ENCODE data around the gene THADA. TPM values are rescaled to one million over a fixed set of nuclear protein-coding genes. Genes with fewer than 3 reads are reported as not detected.
A peak's percentile ranks its signal among the peaks of the same experiment; 100 is the strongest.

THADA gene
- total RNA-seq, 6 donors from 2014 or later, result 23.6 to 57.5 (median 37.3) TPM

- Histone ChIP-seq H3K36me3 (no peaks in the 10 kb centered on the region), H3K27ac (no peak overlapping the region), H3K27me3 (no peaks in the 10 kb centered on the region), H3K4me3 (no peak overlapping the region), H3K4me1 (peaks cover 6 to 13% (median 10%) of the 10 kb centered on the region in 4 donors), H3K9me3 (no peaks in the 10 kb centered on the region)
- no peak for DNase-seq
- no peak for ATAC-seq (ENCODE audit: low FRiP score in 2 of 2)
- 93 to 97% methylated on average over 1 of the region's 1 CpG for WGBS, 2 donors
- TF ChIP-seq POLR2A (IDR thresholded peaks at IDR 0.05) (no peak), CTCF (IDR thresholded peaks at IDR 0.05) (no peak), POLR2AphosphoS5 (IDR thresholded peaks at IDR 0.05) (no peak), EP300 (IDR thresholded peaks at IDR 0.05) (no peak)
Measured at GRCh38 chr2:43262239-43262638, 333.6 kb downstream of the THADA start.

- ATAC-seq (ENCODE audit: low FRiP score in 2 of 2), result no peak
- H3K36me3 ChIP-seq, result peaks cover 0 to 9% (median 0%) of the 10 kb centered on the region in 4 donors
- TF ChIP-seq EP300 (IDR thresholded peaks at IDR 0.05), result no peak
- TF ChIP-seq CTCF (IDR thresholded peaks at IDR 0.05), result no peak
- TF ChIP-seq POLR2AphosphoS5 (IDR thresholded peaks at IDR 0.05), result no peak
- TF ChIP-seq POLR2A (IDR thresholded peaks at IDR 0.05), result no peak
Measured at GRCh38 chr2:43259512-43259911, 336.3 kb downstream of the THADA start.

GRCh38 chr2:43258547-43259156 is 337.2 kb downstream of the THADA start:
- H3K27ac ChIP-seq, result no peak overlapping the region
- no peak for ATAC-seq (ENCODE audit: low FRiP score in 2 of 2)

More at GRCh38 chr2:43259512-43259911, 336.3 kb downstream of the THADA start:
- Histone ChIP-seq H3K27me3 (no peaks in the 10 kb centered on the region), H3K9me3 (no peaks in the 10 kb centered on the region), H3K4me1 (peaks cover 0 to 6% (median 2%) of the 10 kb centered on the region in 4 donors), H3K27ac (no peak overlapping the region), H3K4me3 (no peak overlapping the region)
- DNase-seq, result no peak
- WGBS, 2 donors, result 88 to 100% methylated on average over 1 of the region's 1 CpG

GRCh38 chr2:43255296-43255910 is 340.4 kb downstream of the THADA start:
- Histone ChIP-seq H3K27me3 (no peaks in the 10 kb centered on the region), H3K4me3 (no peak overlapping the region), H3K9me3 (no peaks in the 10 kb centered on the region), H3K4me1 (peaks cover 0 to 6% (median 3%) of the 10 kb centered on the region in 4 donors), H3K36me3 (peaks cover 0 to 9% (median 0%) of the 10 kb centered on the region in 4 donors), H3K27ac (peak overlapping the region in 2 of 4 donors; percentile 17 to 21)
- no peak for ATAC-seq (ENCODE audit: low FRiP score in 2 of 2)
- TF ChIP-seq POLR2A (IDR thresholded peaks at IDR 0.05), result no peak
- no peak for TF ChIP-seq POLR2AphosphoS5 (IDR thresholded peaks at IDR 0.05)
- no peak for TF ChIP-seq EP300 (IDR thresholded peaks at IDR 0.05)
- no peak for TF ChIP-seq CTCF (IDR thresholded peaks at IDR 0.05)
- 73% methylated on average over 6 to 8 of the region's 8 CpGs for WGBS, 2 donors
- no peak for DNase-seq

More at GRCh38 chr2:43258547-43259156, 337.2 kb downstream of the THADA start:
- no peak for DNase-seq
- 71 to 72% methylated on average over 2 of the region's 2 CpGs for WGBS, 2 donors
- H3K4me1 ChIP-seq, result peaks cover 0 to 6% (median 1%) of the 10 kb centered on the region in 4 donors
- TF ChIP-seq POLR2A (IDR thresholded peaks at IDR 0.05), result no peak
- TF ChIP-seq CTCF (IDR thresholded peaks at IDR 0.05), result no peak
- no peak for TF ChIP-seq EP300 (IDR thresholded peaks at IDR 0.05)
- no peak for TF ChIP-seq POLR2AphosphoS5 (IDR thresholded peaks at IDR 0.05)
- H3K27me3 ChIP-seq, result no peaks in the 10 kb centered on the region
- no peak overlapping the region for H3K4me3 ChIP-seq
- H3K36me3 ChIP-seq, result peaks cover 0 to 9% (median 0%) of the 10 kb centered on the region in 4 donors
- H3K9me3 ChIP-seq, result no peaks in the 10 kb centered on the region

All from upper lobe of left lung (tissue), 6 donors.